ENCODE results near the gene STX8. TPM values are rescaled to one million over a fixed set of nuclear protein-coding genes. Genes with fewer than 3 reads are reported as not detected.

The STX8 gene
- total RNA-seq, 1 donor from 2014 or later = 76.4 TPM

DNA sequence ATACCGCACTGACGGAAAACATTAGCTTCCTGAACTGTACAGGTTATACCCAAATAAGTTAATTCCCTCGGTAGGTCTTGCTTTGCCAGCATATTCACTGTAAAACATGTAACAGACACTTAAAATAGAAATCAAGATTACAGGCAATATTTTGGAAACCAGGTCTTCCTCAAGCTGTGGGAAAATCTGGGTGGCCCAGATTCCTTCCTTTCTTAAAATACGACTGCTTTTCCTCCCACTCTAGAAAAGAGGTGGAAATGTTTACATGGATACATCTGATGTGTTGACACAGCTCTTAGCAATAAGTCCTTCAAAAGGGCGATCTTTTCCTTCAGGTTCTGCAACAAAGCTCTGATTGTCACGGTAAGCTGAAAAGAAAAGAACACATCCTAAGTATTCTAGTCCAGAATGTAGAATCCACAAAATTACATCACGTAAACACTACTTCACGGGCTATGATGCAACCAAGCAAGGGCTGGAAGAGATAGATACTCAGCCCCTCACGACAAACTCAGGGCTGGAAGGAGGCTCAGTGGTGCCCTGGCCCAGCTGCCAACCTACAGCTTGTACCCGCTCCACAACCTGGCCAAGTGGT, 18.4 kb downstream of the STX8 start:
- intact Hi-C loops (cut with micrococcal nuclease) = loop anchor here (10.0 kb wide), 1 partner anchor 562 kb away; no protein-coding TSS in a partner anchor

DNA sequence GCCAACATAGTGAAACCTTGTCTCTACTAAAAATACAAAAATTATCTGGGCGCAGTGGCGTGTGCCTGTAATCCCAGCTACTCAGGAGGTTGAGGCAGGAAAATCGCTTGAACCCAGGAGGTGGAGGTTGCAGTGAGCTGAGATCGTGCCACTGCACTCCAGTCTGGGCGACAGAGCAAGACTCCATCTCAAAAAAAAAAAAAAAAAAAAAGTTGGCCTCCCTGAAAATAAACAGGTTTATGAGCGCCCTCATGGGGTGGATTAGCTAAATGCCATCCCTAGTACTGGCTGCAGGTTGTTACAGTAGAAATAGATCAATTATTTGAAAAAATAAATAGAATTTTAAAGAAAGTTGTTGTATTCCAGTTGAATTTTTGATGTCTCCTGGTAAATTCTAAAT, 20.9 kb downstream of the STX8 start:
- intact Hi-C loops (cut with micrococcal nuclease) = loop anchor here (1.0 to 10.0 kb wide), 2 partner anchors 152 to 560 kb away; no protein-coding TSS in a partner anchor

- intact Hi-C loops (cut with micrococcal nuclease) = loop anchor here (10.0 kb wide), 1 partner anchor 559 kb away; no protein-coding TSS in a partner anchor
Observed at GRCh38 chr17:9553596-9553995, 22.0 kb downstream of the STX8 start.

- intact Hi-C loops (cut with micrococcal nuclease) = loop anchor here (10.0 kb wide), 1 partner anchor 558 kb away; no protein-coding TSS in a partner anchor
Observed at GRCh38 chr17:9553181-9553580, 22.4 kb downstream of the STX8 start.

DNA sequence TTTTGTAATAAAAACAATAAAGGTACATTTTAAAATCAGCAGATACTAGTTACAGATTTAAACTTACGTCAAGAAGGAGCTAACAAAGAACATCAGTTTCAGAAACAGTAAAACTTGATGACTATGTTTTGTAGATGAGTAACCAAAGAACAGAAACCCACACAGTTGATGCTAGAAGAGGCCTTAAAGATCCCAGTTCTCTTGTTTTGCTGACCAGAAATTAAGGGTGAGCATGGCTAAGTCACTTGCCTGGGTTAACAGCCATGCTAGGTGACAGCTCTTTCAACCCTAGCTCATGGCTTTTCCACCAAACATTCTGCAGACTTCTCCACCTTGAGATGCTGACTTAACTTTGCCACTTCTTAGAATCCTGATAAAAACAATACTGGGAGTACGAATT, 26.4 kb downstream of the STX8 start:
- intact Hi-C loops (cut with micrococcal nuclease) = no loop called here

- intact Hi-C loops (cut with micrococcal nuclease) = no loop called here
Observed at GRCh38 chr17:9544221-9544620, 31.4 kb downstream of the STX8 start.

GRCh38 chr17:9541718-9542117, 33.9 kb downstream of the STX8 start:
- intact Hi-C loops (cut with micrococcal nuclease) = no loop called here

GRCh38 chr17:9538626-9539025, 37.0 kb downstream of the STX8 start:
- intact Hi-C loops (cut with micrococcal nuclease) = no loop called here

GRCh38 chr17:9537177-9537776, 38.3 kb downstream of the STX8 start:
- intact Hi-C loops (cut with micrococcal nuclease) = no loop called here

DNA sequence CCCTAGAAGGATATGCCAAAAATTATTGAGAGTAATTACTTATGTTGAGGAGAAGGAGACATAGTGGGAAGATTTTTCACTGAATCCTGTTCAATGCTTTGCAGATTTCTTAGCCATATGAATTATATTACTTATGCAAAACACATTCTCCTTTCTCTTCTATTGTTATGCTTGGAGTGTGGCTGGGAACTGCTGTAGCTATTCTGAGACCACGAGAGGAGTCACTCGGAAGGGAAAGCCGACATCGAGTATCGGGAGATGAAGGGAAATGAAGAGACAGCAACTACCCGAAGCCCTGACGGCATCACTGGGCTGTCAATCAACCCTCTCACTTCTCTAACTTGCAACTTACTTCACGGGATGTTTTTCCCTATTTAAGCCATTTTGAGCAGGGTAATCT, 39.6 kb downstream of the STX8 start:
- intact Hi-C loops (cut with micrococcal nuclease) = no loop called here

DNA sequence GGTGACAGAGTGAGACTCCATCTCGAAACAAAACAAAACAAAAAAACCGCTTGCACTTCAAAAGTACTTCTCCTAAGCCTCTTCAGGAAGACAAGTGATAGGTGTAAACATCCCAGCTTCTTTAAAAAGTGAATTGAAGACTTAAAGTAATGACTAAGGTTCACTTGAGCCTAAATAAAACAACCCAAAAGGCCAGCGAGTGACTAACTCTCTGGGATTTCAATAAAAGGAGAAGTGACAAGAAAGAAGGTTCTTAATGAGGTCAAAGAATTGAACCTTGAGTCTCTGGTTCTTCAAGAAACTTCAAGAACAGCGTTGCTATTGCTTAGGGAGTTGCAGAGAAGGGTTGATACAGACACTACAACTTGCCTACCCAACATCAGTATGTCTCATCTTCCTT, 42.2 kb downstream of the STX8 start:
- intact Hi-C loops (cut with micrococcal nuclease) = no loop called here

- intact Hi-C loops (cut with micrococcal nuclease) = no loop called here
Observed at GRCh38 chr17:9532715-9533114, 42.9 kb downstream of the STX8 start.

GRCh38 chr17:9531034-9531433, 44.6 kb downstream of the STX8 start:
- intact Hi-C loops (cut with micrococcal nuclease) = no loop called here

DNA sequence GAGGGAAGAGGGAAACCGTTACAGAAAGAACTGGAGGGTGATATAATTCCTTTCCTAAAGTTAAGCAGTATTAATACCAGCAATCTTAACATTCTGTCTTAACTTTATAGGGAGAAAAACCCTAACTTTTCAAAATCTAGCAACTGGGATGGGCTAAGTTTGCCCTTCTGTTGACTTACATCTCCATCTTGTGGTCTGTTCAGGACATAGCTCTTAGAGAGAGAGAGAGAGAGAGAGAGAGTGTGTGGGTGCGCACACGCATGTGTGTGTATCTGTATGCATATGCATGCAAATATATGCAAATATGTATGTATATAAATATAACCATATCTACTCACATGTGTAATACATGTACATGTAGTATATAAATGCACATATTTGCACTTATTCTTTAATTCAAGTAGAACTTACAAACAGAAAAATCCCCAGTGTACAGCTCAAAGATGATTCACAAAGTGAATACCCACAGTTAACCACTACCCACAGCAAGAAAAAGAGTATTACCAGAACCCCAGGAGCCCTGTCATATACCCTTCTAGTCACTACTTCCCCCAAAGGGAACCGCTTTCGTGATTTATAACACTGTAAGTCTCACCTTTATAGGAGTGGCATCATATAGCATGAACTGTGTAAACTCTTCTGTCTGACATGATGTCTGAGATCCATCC, 46.5 kb downstream of the STX8 start:
- intact Hi-C loops (cut with micrococcal nuclease) = loop anchor here (1.0 to 10.0 kb wide), 4 partner anchors 127 to 534 kb away; no protein-coding TSS in a partner anchor

- intact Hi-C loops (cut with micrococcal nuclease) = loop anchor here (2.0 to 10.0 kb wide), 3 partner anchors 253 to 533 kb away; no protein-coding TSS in a partner anchor
Observed at GRCh38 chr17:9527788-9528187, 47.8 kb downstream of the STX8 start.

GRCh38 chr17:9522074-9522473, 53.5 kb downstream of the STX8 start:
- intact Hi-C loops (cut with micrococcal nuclease) = loop anchor here (1.0 to 10.0 kb wide), 3 partner anchors 120 to 527 kb away; no protein-coding TSS in a partner anchor

- intact Hi-C loops (cut with micrococcal nuclease) = loop anchor here (10.0 kb wide), 2 partner anchors 246 to 526 kb away; no protein-coding TSS in a partner anchor
Observed at GRCh38 chr17:9521062-9521461, 54.6 kb downstream of the STX8 start.

DNA sequence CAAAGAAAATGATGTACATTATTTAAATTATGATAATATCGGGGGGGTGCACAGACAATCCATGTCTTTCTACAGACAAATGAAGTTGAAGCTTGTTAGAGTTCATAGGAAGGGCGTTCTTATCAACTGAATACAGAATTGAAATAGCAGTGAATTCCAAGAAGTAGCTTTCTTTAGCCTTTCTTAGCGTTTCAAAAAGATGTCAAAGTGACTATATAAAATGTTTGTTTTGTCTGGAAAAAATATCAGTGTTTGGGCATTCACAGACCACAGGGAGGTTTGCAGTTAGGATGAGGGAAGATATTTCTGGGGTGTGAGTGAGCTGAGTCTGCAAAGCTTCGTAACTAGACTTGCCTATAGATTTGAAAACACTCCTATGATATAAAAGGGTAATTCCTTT, 55.0 kb downstream of the STX8 start:
- intact Hi-C loops (cut with micrococcal nuclease) = loop anchor here (10.0 kb wide), 2 partner anchors 246 to 526 kb away; no protein-coding TSS in a partner anchor

- intact Hi-C loops (cut with micrococcal nuclease) = loop anchor here (10.0 kb wide), 2 partner anchors 245 to 525 kb away; no protein-coding TSS in a partner anchor
Observed at GRCh38 chr17:9519583-9520272, 55.9 kb downstream of the STX8 start.

DNA sequence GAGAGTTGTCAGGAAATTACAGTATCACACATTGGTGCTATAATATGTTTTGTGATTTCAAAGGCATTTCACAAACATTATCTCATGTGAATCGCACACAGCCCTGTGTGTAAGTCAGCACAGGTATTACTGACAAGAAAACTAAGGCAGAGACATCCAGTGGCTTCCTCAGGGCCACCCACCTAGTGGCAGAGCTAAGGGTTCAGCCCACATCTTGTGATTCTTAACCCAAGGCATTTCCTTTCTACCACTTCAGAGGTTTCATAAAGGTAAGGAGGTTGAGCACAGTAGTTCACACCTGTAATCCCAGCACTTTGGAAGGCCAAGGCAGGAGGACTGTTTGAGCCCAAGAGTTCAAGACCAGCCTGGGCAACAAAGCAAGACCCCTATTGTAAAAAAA, 58.2 kb downstream of the STX8 start:
- intact Hi-C loops (cut with micrococcal nuclease) = no loop called here

GRCh38 chr17:9513266-9513665, 62.4 kb downstream of the STX8 start:
- intact Hi-C loops (cut with micrococcal nuclease) = no loop called here
